ENCODE results near the gene DISP3.
"Not testable (repeated sequence)": the region's sequence is repeated elsewhere in the genome, so short reads cannot be mapped to it uniquely, and the experiment has no call there.

The DISP3 gene

DNA sequence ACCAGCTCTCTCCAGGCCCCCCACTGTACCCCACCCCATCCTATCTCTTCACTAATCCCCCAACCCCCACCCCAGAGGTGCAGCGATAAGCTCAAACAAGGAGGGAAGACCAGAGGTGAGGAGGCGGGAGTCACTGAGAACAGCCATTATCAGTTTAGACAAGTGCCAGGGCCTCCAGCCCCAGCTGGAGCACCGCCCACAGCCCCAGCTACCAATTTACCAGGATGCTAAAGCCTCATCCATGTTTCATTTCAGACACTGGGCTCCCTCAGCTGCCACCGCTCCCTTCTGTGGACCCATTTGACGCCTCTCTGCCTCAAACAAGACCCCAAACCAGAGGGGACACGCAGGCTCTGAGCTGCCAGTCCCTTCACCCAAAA lies 80.6 kb downstream of the DISP3 start:
- no peak for DNase-seq

GRCh38 chr1:11560061-11560460 lies 81.1 kb downstream of the DISP3 start:
- DNase-seq = no peak

DNA sequence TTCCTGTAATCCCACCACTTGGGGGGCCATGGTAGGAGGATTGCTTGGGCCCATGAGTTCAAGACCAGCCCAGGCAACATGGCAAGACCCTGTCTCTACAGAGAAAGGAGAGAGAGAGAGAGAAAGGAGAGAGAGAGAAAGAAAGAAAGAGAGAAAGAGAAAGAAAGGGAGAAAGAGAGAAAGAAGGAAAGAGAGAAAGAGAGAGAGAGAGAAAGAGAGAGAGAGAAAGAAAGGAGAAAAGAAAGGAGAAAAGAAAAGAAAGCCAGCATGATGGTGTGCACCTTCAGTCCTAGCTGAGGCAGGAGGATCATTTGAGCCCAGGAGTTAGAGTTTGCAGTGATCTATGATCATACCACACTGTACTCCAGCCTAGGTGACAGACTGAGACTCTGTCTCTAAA lies 82.8 kb downstream of the DISP3 start:
- DNase-seq = no peak

DNA sequence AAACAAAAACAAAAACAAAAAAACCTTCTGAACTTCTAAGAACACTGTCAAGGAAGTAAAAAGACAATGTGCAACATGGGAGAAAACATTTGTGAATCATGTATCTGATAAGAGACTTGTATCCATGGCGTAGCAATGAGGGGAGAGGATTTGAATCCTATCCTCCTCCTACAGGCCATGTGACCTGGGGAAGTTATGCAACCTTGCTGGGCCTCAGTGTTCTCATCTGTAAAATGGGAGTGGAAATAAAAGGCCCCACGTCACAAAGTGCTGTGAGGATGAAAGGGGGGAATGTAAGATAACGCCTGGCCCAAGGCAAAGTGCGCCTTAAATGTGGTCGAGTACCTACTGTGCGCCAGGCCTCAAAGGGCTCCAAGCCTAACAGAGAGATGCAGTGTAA lies 83.7 kb downstream of the DISP3 start:
- DNase-seq = no peak

GRCh38 chr1:11563560-11564069 lies 84.7 kb downstream of the DISP3 start:
- no peak for DNase-seq

DNA sequence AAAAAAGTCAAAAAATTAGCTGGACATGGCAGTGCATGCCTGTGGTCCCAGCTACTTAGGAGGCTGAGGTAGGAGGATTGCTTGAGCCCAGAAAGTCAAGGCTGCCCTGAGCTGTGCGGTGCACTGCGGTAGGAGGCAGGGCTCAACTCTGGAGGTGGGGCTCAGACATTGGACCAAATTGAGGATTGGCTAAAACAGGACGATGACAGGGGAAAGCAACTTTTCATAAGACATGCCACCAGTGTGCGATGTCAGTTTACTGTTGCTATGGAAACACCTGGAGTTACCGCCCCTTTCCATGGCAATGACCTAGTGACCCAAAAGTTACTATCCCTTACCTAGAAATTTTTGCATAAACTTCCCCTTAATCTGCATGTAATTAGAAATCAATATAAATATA lies 85.3 kb downstream of the DISP3 start:
- DNase-seq = no peak

- no peak for DNase-seq
Observed at GRCh38 chr1:11566042-11566850, 87.3 kb downstream of the DISP3 start.

GRCh38 chr1:11567244-11568065 lies 88.5 kb downstream of the DISP3 start:
- no peak for DNase-seq

GRCh38 chr1:11568687-11569086 lies 89.7 kb downstream of the DISP3 start:
- DNase-seq = no peak

- DNase-seq = no peak
Observed at GRCh38 chr1:11569551-11569950, 90.6 kb downstream of the DISP3 start.

DNA sequence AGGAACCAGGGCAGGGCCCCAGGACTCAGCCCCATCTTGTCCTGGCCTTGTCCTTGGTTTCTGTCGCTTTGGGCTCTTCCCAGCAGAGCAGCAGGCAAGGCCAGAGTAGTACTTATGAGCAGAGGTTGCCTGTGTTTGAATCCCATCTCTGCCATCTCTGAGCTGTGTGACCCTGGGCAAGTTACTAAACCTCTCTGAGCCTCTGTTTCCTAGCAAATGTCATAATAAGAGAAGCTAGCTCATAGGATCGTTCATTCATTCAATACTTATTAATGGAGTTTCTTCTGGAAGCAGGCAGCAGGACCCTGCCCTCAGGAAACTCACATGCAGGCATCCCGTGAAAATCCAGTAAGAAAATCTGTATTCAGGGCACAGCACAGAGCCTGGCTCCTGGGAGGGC lies 91.0 kb downstream of the DISP3 start:
- no peak for DNase-seq

DNA sequence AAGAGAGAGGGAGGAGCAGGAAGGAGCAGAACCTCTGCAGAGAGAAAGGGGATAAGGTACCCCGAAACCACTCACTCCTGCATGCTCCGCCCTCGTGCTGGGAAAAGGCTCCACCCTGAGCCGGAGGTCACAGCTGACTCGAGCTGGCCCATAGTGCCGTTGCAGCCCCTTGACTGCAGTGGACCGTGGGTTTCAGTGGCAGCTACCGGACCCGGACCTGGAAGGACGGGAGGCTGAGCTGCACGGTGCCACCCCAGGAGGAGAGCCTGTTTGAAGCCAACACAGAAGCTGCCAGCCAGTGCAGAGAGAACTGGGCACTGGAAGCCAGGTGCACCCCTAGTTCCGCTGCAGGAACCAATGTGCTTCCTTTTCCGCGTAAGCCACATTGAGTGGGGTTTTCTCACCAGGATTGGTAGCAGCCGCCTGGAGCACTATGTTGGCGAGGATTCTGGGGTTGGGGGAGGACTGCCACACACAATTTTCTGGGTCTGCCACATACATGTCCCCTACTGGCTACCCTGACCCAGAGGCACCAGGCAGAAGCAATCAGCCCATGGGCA lies 91.9 kb downstream of the DISP3 start:
- no peak for DNase-seq

- no peak for DNase-seq
Observed at GRCh38 chr1:11571906-11572616, 93.1 kb downstream of the DISP3 start.

DNA sequence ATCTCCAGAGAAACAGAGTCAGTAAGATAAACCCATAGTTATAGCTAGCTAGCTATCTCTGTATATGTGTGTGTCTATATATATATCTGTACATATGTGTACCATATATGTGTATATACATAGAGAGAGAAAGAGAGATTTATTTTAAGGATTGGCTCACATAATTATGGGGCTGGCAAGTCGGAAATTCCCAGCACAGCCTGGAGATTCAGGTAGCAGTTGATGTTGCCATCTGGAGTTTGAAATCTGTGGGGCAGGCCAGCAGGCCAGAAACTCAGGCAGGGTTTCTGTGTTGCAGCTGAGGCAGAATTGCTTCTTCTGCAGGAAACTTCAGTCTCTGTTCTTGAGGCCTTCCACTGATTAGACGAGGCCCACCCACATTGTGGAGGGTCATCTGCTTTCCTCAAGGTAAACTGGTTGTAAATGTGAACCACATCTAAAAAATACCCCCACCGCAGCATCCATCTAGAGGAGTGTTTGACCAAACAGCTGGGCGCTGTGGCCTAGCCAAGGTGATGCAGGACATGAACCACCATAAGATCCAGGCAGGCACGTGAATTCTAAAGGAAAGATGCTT lies 94.2 kb downstream of the DISP3 start:
- no peak for DNase-seq

- DNase-seq = no peak
Observed at GRCh38 chr1:11575553-11575952, 96.6 kb downstream of the DISP3 start.

DNA sequence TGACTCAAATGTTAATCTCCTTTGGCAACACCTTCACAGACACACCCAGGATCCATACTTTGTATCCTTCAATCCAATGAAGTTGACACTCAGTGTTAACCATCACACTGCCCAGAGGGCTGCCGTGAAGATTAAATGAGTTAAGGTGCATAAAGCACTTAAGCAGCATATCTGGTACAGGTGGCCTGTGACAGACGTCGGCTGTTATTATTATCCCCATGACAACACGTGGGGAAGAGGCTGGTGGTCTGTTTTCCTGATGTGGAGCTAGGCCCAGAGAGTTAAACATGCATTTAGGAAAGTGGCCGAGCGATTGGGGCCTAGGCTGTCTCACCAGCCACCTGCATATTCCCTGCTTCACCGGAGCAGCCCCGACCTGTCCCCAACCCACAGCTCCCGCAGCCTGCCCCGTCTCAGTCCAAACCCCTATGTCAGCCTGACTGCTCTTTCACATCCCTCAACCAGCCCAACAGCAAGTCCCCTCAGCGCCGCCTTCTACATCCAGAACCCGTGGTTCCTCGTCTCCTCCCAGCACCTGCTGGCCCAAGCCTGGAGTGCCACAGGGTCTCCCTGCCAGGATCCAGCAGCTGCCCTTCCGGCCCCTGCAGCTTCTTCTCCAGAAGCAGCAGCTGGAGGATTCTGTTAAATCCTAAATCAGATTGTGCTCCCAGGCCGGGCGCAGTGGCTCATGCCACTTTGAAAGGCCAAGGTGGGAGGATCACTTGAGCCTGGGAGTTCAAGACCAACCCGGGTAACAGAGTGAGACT lies 97.3 kb downstream of the DISP3 start:
- DNase-seq = no peak

- DNase-seq = no peak
Observed at GRCh38 chr1:11578004-11578403, 99.0 kb downstream of the DISP3 start.

GRCh38 chr1:11579506-11579905 lies 100.6 kb downstream of the DISP3 start:
- no peak for DNase-seq

DNA sequence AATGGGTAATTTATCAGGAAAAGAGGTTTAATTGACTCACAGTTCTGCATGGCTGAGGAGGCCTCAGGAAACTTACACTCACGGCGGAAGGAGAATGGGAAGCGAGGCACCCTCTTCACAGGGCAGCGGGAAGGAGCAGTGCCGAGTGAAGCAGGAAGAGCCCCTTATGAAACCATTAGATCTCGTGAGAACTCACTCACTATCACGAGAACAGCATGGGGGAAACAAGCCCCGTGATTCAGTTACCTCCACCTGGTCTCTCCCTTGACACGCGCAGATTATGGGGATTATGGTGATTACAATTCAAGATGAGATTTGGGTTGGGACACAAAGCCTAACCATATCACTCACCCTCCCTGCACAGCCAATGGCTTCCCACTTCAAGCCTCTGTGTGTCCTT lies 101.1 kb downstream of the DISP3 start:
- not testable (repeated sequence) for DNase-seq

DNA sequence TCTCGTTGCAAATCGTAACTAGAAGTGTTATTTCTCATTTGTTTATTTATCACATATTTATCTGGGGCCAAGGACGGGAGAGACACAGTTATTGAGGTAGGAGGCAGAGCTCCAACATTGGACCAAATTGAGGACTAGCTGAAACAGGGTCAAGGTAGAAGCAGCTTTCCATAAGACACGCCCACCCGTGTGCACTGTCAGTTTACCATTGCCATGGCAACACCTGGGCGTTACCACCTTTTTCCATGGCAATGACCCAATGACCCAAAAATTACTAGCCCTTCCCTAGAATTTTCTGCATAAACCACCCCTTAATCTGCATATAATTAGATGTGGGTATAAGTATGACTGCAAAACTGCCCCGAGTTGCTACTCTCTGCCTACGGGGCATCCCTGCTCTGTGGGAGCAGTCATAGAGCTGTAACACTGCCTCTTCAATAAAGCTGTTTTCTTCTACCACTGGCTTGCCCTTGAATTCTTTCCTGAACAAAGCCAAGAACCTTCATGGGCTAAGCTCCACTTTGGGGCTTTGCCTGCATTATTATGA lies 102.6 kb downstream of the DISP3 start:
- DNase-seq = no peak

- DNase-seq = no peak
Observed at GRCh38 chr1:11585389-11585788, 106.4 kb downstream of the DISP3 start.

Measured in CD4-positive, alpha-beta T cell treated with Interferon gamma for 1 hour (primary cell).